ENCODE data around the gene SLC22A15. TPM values are rescaled to one million over a fixed set of nuclear protein-coding genes. Genes with fewer than 3 reads are reported as not detected.

The SLC22A15 gene
- polyA plus RNA-seq, 3 donors = 3.2 to 33.4 (median 4.5) TPM

- no peak overlapping the region for H3K9ac ChIP-seq (ENCODE audit: insufficient read depth, low read length, poor library complexity, severe bottlenecking)
- Mint-ChIP-seq H3K4me3 (no peak overlapping the region), H3K9me3 (peaks cover 12 to 39% (median 29%) of the 10 kb centered on the region in 7 donors), H3K4me1 (peaks cover 2% of the 10 kb centered on the region), H3K27ac (no peak overlapping the region), H3K36me3 (peaks cover 67 to 92% of the 10 kb centered on the region in 2 donors), H3K27me3 (ENCODE audit: low read depth in 3 of 3) (no peaks in the 10 kb centered on the region)
- no peak for DNase-seq
- H3K27ac ChIP-seq (ENCODE audit: low read depth in 1 of 2, low read length in 2 of 2) = no peak overlapping the region
- no CpG with 5 or more reads among the region's 1 CpG for WGBS (ENCODE audit: insufficient coverage)
- H3K9me3 ChIP-seq (replicated peaks in 1 of 2; ENCODE audit: control insufficient read depth in 1 of 2, insufficient read depth in 1 of 2, low read length in 2 of 2) = peaks cover 4 to 19% of the 10 kb centered on the region in 2 donors
- H3K79me2 ChIP-seq (ENCODE audit: insufficient read depth, low read length) = no peaks in the 10 kb centered on the region
- no peak for TF ChIP-seq CTCF (IDR thresholded peaks at IDR 0.05)
- H4K20me1 ChIP-seq (ENCODE audit: insufficient read depth, low read length) = no peaks in the 10 kb centered on the region
- no peaks in the 10 kb centered on the region for H3K4me1 ChIP-seq (ENCODE audit: control insufficient read depth in 1 of 2, insufficient read depth in 2 of 2, low read length in 2 of 2)
- H2AFZ ChIP-seq (ENCODE audit: insufficient read depth, low read depth, low read length, poor library complexity, severe bottlenecking) = no peak overlapping the region
- H3K4me2 ChIP-seq (replicated peaks; ENCODE audit: extremely low read depth, low read length, poor library complexity, severe bottlenecking) = no peak overlapping the region
- H3K36me3 ChIP-seq (replicated peaks in 1 of 2; ENCODE audit: control insufficient read depth in 1 of 2, insufficient read depth in 2 of 2, low read length in 2 of 2) = peaks cover 41 to 80% of the 10 kb centered on the region in 2 donors
- no peaks in the 10 kb centered on the region for H3K27me3 ChIP-seq (ENCODE audit: control insufficient read depth in 2 of 2, insufficient read depth in 2 of 2, low read length in 2 of 2)
- intact Hi-C loops (cut with micrococcal nuclease) = no loop called here
- H3K4me3 ChIP-seq (replicated peaks in 1 of 3; ENCODE audit: low read depth in 2 of 3, low read length in 3 of 3) = no peak overlapping the region
Observed at GRCh38 chr1:116091083-116091482, 114.8 kb downstream of the SLC22A15 start.

- Histone ChIP-seq H3K27me3 (ENCODE audit: control insufficient read depth in 2 of 2, insufficient read depth in 2 of 2, low read length in 2 of 2) (no peaks in the 10 kb centered on the region), H2AFZ (ENCODE audit: insufficient read depth, low read depth, low read length, poor library complexity, severe bottlenecking) (no peak overlapping the region), H4K20me1 (ENCODE audit: insufficient read depth, low read length) (no peaks in the 10 kb centered on the region), H3K9ac (ENCODE audit: insufficient read depth, low read length, poor library complexity, severe bottlenecking) (no peak overlapping the region), H3K27ac (ENCODE audit: low read depth in 1 of 2, low read length in 2 of 2) (no peak overlapping the region), H3K4me1 (ENCODE audit: control insufficient read depth in 1 of 2, insufficient read depth in 2 of 2, low read length in 2 of 2) (no peaks in the 10 kb centered on the region), H3K4me2 (replicated peaks; ENCODE audit: extremely low read depth, low read length, poor library complexity, severe bottlenecking) (no peak overlapping the region), H3K4me3 (replicated peaks in 1 of 3; ENCODE audit: low read depth in 2 of 3, low read length in 3 of 3) (no peak overlapping the region), H3K79me2 (ENCODE audit: insufficient read depth, low read length) (no peaks in the 10 kb centered on the region), H3K9me3 (replicated peaks in 1 of 2; ENCODE audit: control insufficient read depth in 1 of 2, insufficient read depth in 1 of 2, low read length in 2 of 2) (peaks cover 4 to 19% of the 10 kb centered on the region in 2 donors), H3K36me3 (replicated peaks in 1 of 2; ENCODE audit: control insufficient read depth in 1 of 2, insufficient read depth in 2 of 2, low read length in 2 of 2) (peaks cover 45 to 82% of the 10 kb centered on the region in 2 donors)
- Mint-ChIP-seq H3K27me3 (ENCODE audit: low read depth in 3 of 3) (no peaks in the 10 kb centered on the region), H3K4me1 (peaks cover 2% of the 10 kb centered on the region), H3K4me3 (no peak overlapping the region), H3K27ac (peak overlapping the region in 1 of 7 donors; percentile 62), H3K36me3 (peaks cover 69 to 84% of the 10 kb centered on the region in 2 donors), H3K9me3 (peaks cover 12 to 39% (median 32%) of the 10 kb centered on the region in 7 donors)
- no peak for DNase-seq
- intact Hi-C loops (cut with micrococcal nuclease) = no loop called here
- WGBS (ENCODE audit: insufficient coverage) = 70% methylated on average over 2 of the region's 3 CpGs
- TF ChIP-seq CTCF (IDR thresholded peaks at IDR 0.05) = no peak
Observed at GRCh38 chr1:116092752-116093489, 116.6 kb downstream of the SLC22A15 start.
